ENCODE measurements around the gene NR2F6. TPM values are rescaled to one million over a fixed set of nuclear protein-coding genes. Genes with fewer than 3 reads are reported as not detected.

Gene NR2F6
- polyA plus RNA-seq, 2 of the 4 experiments (the other 2 are of a cell fraction) = 31.9 to 42.1 TPM

DNA sequence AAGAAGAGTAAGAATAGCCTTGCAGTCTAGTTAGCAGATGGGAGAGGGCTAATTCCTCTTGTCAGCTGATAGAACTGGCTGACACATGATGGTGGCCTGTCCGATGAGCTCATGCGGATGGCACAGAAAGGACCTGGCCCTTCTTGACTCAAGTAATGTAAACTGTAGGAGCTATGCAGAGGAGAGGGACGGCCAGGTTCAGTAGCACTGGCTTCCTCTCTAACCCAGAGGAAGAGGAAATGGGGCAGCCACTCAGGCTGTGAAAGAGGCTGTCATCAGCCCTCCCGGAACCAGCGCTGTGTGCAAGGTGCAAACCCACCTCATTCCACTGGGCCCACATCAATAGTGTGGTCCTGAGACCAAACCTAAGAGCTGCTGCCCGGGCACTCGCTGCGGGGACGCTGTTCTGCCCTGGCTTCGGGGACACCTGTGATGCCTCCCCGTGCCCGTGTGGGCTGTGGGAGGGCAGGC is 61.3 kb downstream of the NR2F6 start:
- Histone ChIP-seq H3K27ac (no peak overlapping the region), H3K4me1 (no peaks in the 10 kb centered on the region; the same call in 2 of the 3 replicates), H3K4me2 (no peak overlapping the region), H3K9me3 (no peaks in the 10 kb centered on the region), H3K4me3 (no peak overlapping the region)
- FAIRE-seq (no peak), DNase-seq (ENCODE audit: low read depth in 1 of 2, low spot score in 1 of 2) (no peak), ATAC-seq (no peak; a peak in 1 of 6 replicates)
- no peak for TF ChIP-seq MYC (IDR thresholded peaks at IDR 0.05; ENCODE audit: borderline replicate concordance, low read length)
- TF ChIP-seq POLR2A (IDR thresholded peaks at IDR 0.05; ENCODE audit: low read length) = no peak
- TF ChIP-seq ZSCAN20 (CRISPR knock-in tag; IDR thresholded peaks at IDR 0.05) = no peak
- TF ChIP-seq, protein P1, sequence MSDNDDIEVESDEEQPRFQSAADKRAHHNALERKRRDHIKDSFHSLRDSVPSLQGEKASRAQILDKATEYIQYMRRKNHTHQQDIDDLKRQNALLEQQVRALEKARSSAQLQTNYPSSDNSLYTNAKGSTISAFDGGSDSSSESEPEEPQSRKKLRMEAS (IDR thresholded peaks at IDR 0.05) = no peak
- TF ChIP-seq, protein P2, sequence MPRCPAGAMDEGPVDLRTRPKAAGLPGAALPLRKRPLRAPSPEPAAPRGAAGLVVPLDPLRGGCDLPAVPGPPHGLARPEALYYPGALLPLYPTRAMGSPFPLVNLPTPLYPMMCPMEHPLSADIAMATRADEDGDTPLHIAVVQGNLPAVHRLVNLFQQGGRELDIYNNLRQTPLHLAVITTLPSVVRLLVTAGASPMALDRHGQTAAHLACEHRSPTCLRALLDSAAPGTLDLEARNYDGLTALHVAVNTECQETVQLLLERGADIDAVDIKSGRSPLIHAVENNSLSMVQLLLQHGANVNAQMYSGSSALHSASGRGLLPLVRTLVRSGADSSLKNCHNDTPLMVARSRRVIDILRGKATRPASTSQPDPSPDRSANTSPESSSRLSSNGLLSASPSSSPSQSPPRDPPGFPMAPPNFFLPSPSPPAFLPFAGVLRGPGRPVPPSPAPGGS (IDR thresholded peaks at IDR 0.05) = no peak
- no peak for TF ChIP-seq HOXA7 (CRISPR knock-in tag; IDR thresholded peaks at IDR 0.05)
- TF ChIP-seq, protein P3, sequence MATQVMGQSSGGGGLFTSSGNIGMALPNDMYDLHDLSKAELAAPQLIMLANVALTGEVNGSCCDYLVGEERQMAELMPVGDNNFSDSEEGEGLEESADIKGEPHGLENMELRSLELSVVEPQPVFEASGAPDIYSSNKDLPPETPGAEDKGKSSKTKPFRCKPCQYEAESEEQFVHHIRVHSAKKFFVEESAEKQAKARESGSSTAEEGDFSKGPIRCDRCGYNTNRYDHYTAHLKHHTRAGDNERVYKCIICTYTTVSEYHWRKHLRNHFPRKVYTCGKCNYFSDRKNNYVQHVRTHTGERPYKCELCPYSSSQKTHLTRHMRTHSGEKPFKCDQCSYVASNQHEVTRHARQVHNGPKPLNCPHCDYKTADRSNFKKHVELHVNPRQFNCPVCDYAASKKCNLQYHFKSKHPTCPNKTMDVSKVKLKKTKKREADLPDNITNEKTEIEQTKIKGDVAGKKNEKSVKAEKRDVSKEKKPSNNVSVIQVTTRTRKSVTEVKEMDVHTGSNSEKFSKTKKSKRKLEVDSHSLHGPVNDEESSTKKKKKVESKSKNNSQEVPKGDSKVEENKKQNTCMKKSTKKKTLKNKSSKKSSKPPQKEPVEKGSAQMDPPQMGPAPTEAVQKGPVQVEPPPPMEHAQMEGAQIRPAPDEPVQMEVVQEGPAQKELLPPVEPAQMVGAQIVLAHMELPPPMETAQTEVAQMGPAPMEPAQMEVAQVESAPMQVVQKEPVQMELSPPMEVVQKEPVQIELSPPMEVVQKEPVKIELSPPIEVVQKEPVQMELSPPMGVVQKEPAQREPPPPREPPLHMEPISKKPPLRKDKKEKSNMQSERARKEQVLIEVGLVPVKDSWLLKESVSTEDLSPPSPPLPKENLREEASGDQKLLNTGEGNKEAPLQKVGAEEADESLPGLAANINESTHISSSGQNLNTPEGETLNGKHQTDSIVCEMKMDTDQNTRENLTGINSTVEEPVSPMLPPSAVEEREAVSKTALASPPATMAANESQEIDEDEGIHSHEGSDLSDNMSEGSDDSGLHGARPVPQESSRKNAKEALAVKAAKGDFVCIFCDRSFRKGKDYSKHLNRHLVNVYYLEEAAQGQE (IDR thresholded peaks at IDR 0.05) = no peak
- TF ChIP-seq MAZ (IDR thresholded peaks at IDR 0.05; ENCODE audit: borderline replicate concordance, low read depth, low read length) = no peak
- no peak for TF ChIP-seq CHD2 (IDR thresholded peaks at IDR 0.05; ENCODE audit: low read length, partially characterized antibody)
- TF ChIP-seq, protein P4, sequence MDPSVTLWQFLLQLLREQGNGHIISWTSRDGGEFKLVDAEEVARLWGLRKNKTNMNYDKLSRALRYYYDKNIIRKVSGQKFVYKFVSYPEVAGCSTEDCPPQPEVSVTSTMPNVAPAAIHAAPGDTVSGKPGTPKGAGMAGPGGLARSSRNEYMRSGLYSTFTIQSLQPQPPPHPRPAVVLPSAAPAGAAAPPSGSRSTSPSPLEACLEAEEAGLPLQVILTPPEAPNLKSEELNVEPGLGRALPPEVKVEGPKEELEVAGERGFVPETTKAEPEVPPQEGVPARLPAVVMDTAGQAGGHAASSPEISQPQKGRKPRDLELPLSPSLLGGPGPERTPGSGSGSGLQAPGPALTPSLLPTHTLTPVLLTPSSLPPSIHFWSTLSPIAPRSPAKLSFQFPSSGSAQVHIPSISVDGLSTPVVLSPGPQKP (IDR thresholded peaks at IDR 0.05; ENCODE audit: low read depth, low read length) = no peak
- TF ChIP-seq HOXB13 (CRISPR knock-in tag; IDR thresholded peaks at IDR 0.05; ENCODE audit: low read depth) = no peak
- POLR2A ChIA-PET = no interaction called here
- CTCF ChIA-PET = interaction anchor here (0.6 to 1.2 kb wide), 3 partner anchors 9 to 1277 kb away, joined by 3 read pairs; no protein-coding TSS in a partner anchor
- 100% methylated on average over 6 of the region's 12 CpGs for WGBS (ENCODE audit: missing lambda C conversion rate)

DNA sequence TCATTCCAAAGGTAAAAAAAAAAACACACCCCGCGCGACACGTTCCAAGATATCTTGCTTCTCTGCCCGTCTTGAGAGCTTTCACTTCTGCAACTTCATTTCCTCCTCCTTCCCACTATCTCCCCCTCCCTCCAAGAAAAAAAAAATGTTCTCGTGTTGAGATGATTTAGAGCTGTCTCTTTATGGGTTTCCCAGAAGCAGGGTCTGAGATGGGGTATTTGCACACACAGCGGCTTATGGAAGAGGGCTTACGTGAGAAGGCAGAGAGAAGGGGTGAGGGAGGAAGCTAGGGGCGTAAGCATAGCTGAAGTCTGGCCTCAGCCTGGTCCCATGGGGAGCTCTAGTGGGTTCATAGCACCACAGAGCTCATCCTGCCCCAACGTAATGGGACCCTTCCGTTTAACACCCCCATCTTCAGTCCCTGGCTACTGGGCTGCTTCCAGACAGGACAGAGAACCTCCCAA is 61.8 kb downstream of the NR2F6 start:
- CTCF ChIA-PET = interaction anchor here (0.6 to 1.2 kb wide), 3 partner anchors 8 to 1277 kb away, joined by 3 read pairs; no protein-coding TSS in a partner anchor

More for the DNA sequence above, 61.8 kb downstream of the NR2F6 start:
- TF ChIP-seq PHF8 (IDR thresholded peaks at IDR 0.05; ENCODE audit: borderline replicate concordance, low read depth) (no peak), HDAC2 (IDR thresholded peaks at IDR 0.05) (no peak), TFCP2L1 (CRISPR knock-in tag; IDR thresholded peaks at IDR 0.05) (no peak), CHD2 (IDR thresholded peaks at IDR 0.05; ENCODE audit: low read length, partially characterized antibody) (no peak), ZFP36 (IDR thresholded peaks at IDR 0.05; ENCODE audit: borderline replicate concordance, partially characterized antibody) (no peak), EHMT2 (IDR thresholded peaks at IDR 0.05; ENCODE audit: low read depth) (no peak), SMC3 (IDR thresholded peaks at IDR 0.05) (no peak), TP53 (CRISPR knock-in tag; IDR thresholded peaks at IDR 0.05) (no peak), JUN (IDR thresholded peaks at IDR 0.05) (no peak), FOSB (CRISPR knock-in tag; IDR thresholded peaks at IDR 0.05) (no peak)
- TF ChIP-seq, protein P1 (IDR thresholded peaks at IDR 0.05) = no peak
- TF ChIP-seq, protein P5, sequence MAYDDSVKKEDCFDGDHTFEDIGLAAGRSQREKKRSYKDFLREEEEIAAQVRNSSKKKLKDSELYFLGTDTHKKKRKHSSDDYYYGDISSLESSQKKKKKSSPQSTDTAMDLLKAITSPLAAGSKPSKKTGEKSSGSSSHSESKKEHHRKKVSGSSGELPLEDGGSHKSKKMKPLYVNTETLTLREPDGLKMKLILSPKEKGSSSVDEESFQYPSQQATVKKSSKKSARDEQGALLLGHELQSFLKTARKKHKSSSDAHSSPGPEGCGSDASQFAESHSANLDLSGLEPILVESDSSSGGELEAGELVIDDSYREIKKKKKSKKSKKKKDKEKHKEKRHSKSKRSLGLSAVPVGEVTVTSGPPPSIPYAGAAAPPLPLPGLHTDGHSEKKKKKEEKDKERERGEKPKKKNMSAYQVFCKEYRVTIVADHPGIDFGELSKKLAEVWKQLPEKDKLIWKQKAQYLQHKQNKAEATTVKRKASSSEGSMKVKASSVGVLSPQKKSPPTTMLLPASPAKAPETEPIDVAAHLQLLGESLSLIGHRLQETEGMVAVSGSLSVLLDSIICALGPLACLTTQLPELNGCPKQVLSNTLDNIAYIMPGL (CRISPR knock-in tag; IDR thresholded peaks at IDR 0.05; ENCODE audit: borderline replicate concordance) = no peak
- FAIRE-seq (no peak), ATAC-seq (no peak), DNase-seq (ENCODE audit: low read depth in 1 of 2, low spot score in 1 of 2) (no peak)
- H3K4me2 ChIP-seq = no peak overlapping the region
- no peak overlapping the region for H3K27ac ChIP-seq
- 96% methylated on average over 11 of the region's 11 CpGs for WGBS (ENCODE audit: missing lambda C conversion rate)
- no peak overlapping the region for H3K4me3 ChIP-seq
- POLR2A ChIA-PET = interaction anchor here (0.6 kb wide), 1 partner anchor 109 kb away, joined by 4 read pairs; no protein-coding TSS in a partner anchor
- H3K9me3 ChIP-seq = no peaks in the 10 kb centered on the region
- H3K4me1 ChIP-seq = no peaks in the 10 kb centered on the region; the same call in 2 of the 3 replicates

Measured in A549 (cell line).